Measurements from ENCODE around the gene CCDC107.
A peak's percentile ranks its signal among the peaks of the same experiment; 100 is the strongest.

CCDC107 gene

DNA sequence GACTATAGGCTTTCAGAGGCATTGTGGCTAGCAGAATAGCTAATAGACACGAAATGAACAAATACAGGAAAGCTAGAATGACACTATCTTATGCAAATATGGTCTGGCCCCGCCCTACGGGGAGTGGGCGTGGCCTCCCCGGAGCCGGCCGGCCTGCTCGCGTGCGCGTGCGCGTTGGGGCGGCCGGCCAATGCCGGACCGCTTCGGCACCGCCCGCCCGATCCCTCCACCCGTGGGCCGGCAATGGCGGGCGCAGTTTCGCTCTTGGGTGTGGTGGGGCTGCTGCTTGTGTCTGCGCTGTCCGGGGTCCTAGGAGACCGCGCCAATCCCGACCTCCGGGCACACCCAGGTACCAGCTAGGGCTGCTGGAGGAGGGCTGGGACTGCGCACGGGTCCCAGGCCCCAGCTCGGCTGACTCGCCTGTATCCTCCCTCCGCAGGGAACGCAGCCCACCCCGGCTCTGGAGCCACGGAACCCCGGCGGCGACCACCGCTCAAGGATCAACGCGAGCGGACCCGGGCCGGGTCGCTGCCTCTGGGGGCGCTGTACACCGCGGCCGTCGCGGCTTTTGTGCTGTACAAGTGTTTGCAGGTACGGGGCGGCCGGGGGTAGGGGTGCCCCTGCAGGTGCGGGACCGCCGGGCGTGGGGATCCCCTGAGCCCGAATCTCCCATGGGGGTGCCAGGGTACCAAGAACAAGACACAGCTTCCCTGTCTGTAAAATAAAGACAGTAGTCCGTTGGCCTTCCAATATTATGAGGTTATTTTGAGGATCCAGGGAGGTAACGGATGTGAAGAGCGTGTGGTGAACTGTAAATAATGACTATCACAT, at the start of gene CCDC107 (continued):
- TF ChIP-seq ZBTB10 (tag by site-specific recombination; IDR thresholded peaks at IDR 0.05) (peak; percentile 77), ZNF596 (tag by site-specific recombination; IDR thresholded peaks at IDR 0.05) (no peak), ZNF692 (tag by site-specific recombination; IDR thresholded peaks at IDR 0.05) (peak; percentile 31; the same call in 1 of the 2 replicates), SP2 (tag by site-specific recombination; IDR thresholded peaks at IDR 0.05) (peak; percentile 50), ZNF169 (tag by site-specific recombination; IDR thresholded peaks at IDR 0.05) (no peak), GLI2 (tag by site-specific recombination; IDR thresholded peaks at IDR 0.05; ENCODE audit: borderline replicate concordance, low read depth) (no peak), ZNF514 (tag by site-specific recombination; IDR thresholded peaks at IDR 0.05) (no peak), ZNF394 (tag by site-specific recombination; IDR thresholded peaks at IDR 0.05; ENCODE audit: borderline replicate concordance) (no peak; the same call in 1 of the 2 replicates), SALL2 (tag by site-specific recombination; IDR thresholded peaks at IDR 0.05; ENCODE audit: borderline replicate concordance) (no peak), ZNF473 (tag by site-specific recombination; IDR thresholded peaks at IDR 0.05) (no peak), ZBTB7A (tag by site-specific recombination; IDR thresholded peaks at IDR 0.05; ENCODE audit: low read depth) (0 out of 2 replicates have a peak, but pooled peaks have one; percentile 38), ZNF112 (tag by site-specific recombination; IDR thresholded peaks at IDR 0.05) (no peak), ZNF426 (tag by site-specific recombination; IDR thresholded peaks at IDR 0.05) (no peak), ZBTB48 (tag by site-specific recombination; IDR thresholded peaks at IDR 0.05) (peak; percentile 74), ZNF48 (tag by site-specific recombination; IDR thresholded peaks at IDR 0.05) (no peak), INSM2 (tag by site-specific recombination; IDR thresholded peaks at IDR 0.05) (no peak), ZNF221 (tag by site-specific recombination; IDR thresholded peaks at IDR 0.05; ENCODE audit: borderline replicate concordance) (no peak), ZXDB (tag by site-specific recombination; IDR thresholded peaks at IDR 0.05) (peak; percentile 96), ZBTB17 (tag by site-specific recombination; IDR thresholded peaks at IDR 0.05) (no peak), ZNF16 (tag by site-specific recombination; IDR thresholded peaks at IDR 0.05; ENCODE audit: low read depth) (no peak), KLF1 (tag by site-specific recombination; IDR thresholded peaks at IDR 0.05) (no peak), ZNF830 (tag by site-specific recombination; IDR thresholded peaks at IDR 0.05; ENCODE audit: low read depth) (no peak), ZBTB20 (tag by site-specific recombination; IDR thresholded peaks at IDR 0.05) (peak; percentile 93), ZNF610 (tag by site-specific recombination; IDR thresholded peaks at IDR 0.05; ENCODE audit: borderline replicate concordance) (0 out of 2 replicates have a peak, but pooled peaks have one; percentile 38)
- TF ChIP-seq, protein P1, sequence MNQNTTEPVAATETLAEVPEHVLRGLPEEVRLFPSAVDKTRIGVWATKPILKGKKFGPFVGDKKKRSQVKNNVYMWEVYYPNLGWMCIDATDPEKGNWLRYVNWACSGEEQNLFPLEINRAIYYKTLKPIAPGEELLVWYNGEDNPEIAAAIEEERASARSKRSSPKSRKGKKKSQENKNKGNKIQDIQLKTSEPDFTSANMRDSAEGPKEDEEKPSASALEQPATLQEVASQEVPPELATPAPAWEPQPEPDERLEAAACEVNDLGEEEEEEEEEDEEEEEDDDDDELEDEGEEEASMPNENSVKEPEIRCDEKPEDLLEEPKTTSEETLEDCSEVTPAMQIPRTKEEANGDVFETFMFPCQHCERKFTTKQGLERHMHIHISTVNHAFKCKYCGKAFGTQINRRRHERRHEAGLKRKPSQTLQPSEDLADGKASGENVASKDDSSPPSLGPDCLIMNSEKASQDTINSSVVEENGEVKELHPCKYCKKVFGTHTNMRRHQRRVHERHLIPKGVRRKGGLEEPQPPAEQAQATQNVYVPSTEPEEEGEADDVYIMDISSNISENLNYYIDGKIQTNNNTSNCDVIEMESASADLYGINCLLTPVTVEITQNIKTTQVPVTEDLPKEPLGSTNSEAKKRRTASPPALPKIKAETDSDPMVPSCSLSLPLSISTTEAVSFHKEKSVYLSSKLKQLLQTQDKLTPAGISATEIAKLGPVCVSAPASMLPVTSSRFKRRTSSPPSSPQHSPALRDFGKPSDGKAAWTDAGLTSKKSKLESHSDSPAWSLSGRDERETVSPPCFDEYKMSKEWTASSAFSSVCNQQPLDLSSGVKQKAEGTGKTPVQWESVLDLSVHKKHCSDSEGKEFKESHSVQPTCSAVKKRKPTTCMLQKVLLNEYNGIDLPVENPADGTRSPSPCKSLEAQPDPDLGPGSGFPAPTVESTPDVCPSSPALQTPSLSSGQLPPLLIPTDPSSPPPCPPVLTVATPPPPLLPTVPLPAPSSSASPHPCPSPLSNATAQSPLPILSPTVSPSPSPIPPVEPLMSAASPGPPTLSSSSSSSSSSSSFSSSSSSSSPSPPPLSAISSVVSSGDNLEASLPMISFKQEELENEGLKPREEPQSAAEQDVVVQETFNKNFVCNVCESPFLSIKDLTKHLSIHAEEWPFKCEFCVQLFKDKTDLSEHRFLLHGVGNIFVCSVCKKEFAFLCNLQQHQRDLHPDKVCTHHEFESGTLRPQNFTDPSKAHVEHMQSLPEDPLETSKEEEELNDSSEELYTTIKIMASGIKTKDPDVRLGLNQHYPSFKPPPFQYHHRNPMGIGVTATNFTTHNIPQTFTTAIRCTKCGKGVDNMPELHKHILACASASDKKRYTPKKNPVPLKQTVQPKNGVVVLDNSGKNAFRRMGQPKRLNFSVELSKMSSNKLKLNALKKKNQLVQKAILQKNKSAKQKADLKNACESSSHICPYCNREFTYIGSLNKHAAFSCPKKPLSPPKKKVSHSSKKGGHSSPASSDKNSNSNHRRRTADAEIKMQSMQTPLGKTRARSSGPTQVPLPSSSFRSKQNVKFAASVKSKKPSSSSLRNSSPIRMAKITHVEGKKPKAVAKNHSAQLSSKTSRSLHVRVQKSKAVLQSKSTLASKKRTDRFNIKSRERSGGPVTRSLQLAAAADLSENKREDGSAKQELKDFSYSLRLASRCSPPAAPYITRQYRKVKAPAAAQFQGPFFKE (tag by site-specific recombination; IDR thresholded peaks at IDR 0.05; ENCODE audit: borderline replicate concordance): no peak
- TF ChIP-seq, protein P2, sequence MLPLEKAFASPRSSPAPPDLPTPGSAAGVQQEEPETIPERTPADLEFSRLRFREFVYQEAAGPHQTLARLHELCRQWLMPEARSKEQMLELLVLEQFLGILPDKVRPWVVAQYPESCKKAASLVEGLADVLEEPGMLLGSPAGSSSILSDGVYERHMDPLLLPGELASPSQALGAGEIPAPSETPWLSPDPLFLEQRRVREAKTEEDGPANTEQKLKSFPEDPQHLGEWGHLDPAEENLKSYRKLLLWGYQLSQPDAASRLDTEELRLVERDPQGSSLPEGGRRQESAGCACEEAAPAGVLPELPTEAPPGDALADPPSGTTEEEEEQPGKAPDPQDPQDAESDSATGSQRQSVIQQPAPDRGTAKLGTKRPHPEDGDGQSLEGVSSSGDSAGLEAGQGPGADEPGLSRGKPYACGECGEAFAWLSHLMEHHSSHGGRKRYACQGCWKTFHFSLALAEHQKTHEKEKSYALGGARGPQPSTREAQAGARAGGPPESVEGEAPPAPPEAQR (tag by site-specific recombination; IDR thresholded peaks at IDR 0.05): no peak

Data from HEK293 (cell line).